GM10266 (cell line): ENCODE data around the gene ADAM15.

Source experiments
- DNase-seq: peaks from one replicate; pipeline ENCODE4 v3.0.0; 2012; ENCODE audit errors: extremely low spot score
- TF ChIP-seq, protein P1 (sequence below): IDR thresholded peaks from 2 replicates; pipeline ENCODE4 v1.5.1; 2012; ENCODE audit warnings: mild to moderate bottlenecking, low read depth; ENCODE audit not compliant: control insufficient read depth, insufficient read depth; ENCODE audit errors: missing control alignments

The ADAM15 gene

DNA sequence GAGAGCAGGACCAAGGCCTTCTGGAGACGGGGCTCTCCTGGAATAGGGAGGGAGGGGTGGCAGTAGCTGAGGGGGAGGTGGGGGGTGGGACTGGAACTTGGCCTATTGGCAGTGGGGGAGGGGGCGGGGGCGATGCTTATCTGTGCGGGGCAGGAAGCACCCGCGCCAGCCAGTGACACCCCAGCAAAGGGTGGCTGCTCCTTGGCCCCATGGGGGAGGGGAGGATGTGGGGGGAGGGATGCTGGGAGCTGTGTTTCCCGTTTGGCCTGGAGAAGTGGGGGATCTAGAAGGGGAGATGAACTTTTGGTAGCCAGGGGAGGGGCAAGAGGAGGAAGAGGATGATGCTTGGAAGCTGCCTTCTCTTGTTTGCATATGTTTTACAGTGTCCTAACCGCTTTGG is 37.5 kb upstream of the ADAM15 start:
- no peak for DNase-seq
- TF ChIP-seq, protein P1, sequence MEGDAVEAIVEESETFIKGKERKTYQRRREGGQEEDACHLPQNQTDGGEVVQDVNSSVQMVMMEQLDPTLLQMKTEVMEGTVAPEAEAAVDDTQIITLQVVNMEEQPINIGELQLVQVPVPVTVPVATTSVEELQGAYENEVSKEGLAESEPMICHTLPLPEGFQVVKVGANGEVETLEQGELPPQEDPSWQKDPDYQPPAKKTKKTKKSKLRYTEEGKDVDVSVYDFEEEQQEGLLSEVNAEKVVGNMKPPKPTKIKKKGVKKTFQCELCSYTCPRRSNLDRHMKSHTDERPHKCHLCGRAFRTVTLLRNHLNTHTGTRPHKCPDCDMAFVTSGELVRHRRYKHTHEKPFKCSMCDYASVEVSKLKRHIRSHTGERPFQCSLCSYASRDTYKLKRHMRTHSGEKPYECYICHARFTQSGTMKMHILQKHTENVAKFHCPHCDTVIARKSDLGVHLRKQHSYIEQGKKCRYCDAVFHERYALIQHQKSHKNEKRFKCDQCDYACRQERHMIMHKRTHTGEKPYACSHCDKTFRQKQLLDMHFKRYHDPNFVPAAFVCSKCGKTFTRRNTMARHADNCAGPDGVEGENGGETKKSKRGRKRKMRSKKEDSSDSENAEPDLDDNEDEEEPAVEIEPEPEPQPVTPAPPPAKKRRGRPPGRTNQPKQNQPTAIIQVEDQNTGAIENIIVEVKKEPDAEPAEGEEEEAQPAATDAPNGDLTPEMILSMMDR: no peak

DNA sequence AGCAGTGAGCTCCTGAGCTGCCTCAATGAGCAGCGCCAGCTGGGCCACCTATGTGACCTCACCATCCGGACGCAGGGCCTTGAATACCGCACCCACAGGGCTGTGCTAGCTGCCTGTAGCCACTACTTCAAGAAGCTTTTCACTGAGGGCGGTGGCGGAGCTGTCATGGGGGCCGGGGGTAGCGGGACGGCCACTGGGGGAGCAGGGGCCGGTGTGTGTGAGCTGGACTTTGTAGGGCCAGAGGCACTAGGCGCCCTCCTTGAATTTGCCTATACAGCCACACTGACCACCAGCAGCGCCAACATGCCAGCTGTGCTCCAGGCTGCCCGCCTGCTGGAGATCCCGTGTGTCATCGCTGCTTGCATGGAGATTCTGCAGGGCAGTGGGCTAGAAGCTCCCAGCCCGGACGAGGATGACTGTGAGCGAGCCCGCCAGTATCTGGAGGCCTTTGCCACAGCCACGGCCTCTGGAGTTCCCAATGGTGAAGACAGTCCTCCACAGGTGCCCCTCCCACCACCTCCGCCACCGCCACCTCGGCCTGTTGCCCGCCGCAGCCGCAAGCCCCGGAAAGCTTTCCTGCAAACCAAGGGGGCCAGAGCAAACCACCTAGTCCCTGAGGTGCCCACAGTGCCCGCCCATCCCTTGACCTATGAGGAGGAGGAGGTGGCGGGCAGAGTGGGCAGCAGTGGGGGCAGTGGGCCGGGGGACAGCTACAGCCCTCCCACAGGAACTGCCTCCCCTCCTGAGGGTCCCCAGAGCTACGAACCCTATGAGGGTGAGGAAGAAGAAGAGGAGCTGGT is 36.2 kb upstream of the ADAM15 start:
- no peak for DNase-seq
- TF ChIP-seq, protein P1: no peak

DNA sequence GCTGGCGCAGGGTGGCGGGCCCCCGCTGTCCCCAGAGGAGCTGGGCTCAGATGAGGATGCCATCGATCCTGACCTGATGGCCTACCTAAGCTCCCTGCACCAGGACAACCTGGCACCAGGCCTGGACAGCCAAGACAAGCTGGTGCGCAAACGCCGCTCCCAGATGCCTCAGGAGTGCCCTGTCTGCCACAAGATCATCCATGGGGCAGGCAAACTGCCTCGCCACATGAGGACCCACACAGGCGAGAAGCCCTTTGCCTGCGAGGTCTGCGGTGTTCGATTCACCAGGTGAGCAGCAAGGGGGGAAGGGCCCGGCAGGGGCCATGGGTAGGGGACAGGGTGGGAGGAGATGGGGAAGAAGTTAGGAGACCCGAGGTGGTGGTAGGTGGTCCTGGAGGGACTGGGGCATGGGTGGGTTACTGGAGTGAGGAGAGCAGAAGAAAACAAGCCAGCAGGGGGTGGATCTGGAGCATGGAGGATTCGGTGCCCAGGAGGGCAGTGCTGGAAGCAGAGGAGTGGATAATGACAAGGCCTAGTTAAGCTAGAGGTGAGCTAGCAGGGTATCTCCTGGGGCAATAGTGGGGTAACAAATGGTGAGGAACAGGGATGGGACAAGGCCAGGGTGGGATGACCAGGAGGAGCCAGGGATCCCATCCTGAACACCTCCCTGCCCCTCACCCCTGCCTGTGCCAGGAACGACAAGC is 35.4 kb upstream of the ADAM15 start:
- no peak for DNase-seq
- TF ChIP-seq, protein P1: no peak

DNA sequence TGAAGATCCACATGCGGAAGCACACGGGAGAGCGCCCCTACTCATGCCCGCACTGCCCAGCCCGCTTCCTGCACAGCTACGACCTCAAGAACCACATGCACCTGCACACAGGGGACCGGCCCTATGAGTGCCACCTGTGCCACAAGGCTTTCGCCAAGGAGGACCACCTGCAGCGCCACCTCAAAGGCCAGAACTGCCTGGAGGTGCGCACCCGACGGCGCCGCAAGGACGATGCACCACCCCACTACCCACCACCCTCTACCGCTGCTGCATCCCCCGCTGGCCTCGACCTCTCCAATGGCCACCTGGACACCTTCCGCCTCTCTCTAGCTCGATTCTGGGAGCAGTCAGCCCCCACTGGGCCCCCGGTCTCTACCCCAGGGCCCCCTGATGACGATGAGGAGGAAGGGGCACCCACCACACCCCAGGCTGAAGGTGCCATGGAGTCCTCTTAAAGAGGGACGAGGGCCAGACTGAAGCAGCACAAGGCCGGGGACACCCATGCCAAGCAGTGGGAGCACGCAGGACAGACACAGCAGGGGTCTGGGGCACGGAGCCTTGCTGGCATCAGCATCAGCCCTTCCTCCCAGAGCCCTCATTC is 34.8 kb upstream of the ADAM15 start:
- DNase-seq: no peak
- TF ChIP-seq, protein P1: no peak

DNA sequence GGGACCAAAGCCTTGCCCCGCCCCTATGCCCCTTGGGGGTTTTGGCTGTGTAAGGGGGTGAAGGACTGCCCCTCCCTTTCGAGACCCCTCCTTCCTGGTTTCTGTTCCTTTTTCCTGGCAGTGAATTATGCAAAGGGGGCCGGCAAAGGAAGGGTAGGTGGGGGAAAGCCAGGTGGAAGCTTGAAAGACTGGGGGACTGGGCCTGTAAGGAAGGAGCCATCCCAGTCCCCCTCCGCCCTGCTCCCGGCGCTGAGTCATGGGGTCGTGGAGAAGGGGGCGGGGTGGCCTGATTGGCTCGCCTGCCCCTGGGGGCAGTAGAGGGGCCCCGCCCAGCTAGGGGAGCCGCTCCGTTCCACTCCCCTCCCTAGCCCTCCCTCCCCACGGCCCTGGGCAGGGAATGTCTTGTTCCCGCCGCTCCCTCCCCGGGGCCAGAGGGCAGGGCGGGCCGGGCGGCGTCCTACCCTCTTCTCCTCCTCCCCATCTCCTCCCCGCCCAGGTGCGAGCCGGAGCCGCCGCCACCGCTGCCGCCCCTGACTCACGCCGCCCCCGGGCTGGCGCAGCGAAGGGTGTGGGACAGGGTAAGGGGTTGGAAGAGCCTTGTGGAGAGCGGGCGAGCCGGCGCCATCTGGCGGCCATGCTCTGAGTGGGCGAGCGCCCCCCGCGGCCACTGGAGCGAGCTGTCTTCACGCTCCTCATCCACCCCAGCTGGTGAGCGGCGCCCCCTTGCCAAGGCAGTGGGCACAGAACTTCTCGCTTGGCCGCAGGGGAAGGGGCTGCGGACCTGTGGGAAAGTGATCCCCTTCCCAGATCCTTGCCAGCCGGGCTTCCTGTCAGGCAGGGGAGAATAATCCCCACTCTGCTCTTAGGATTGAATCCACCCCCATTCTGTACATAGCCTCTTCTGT is 33.8 kb upstream of the ADAM15 start:
- DNase-seq: peak; percentile 87
- TF ChIP-seq, protein P1: peak; percentile 100

DNA sequence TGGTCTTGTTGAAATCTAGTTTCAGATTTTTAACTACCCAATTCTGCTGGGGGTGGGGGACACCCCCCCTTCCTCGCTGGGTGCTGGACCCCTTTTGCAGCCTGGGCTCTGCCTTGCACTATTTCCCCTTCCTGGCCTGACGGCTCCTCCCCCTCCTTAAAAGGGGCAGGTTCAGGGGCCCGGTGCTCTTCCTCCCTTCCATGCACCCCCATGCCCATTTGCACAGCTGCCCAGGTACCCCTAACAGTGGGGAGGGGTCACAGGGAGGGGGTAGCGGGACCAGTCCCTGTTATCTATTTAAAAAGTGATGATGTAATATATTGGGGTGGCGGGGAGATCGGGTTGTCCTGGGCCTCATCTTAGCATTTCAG is 33.2 kb upstream of the ADAM15 start:
- TF ChIP-seq, protein P1: no peak
- DNase-seq: peak; percentile 61
